ENCODE results near the gene ACOT2. TPM values are rescaled to one million over a fixed set of nuclear protein-coding genes. Genes with fewer than 3 reads are reported as not detected.
"Not testable (repeated sequence)": the region's sequence is repeated elsewhere in the genome, so short reads cannot be mapped to it uniquely, and the experiment has no call there.

ACOT2 gene
- polyA plus RNA-seq, 1 of the 3 experiments (the other 2 are of a cell fraction): 46.7 TPM

DNA sequence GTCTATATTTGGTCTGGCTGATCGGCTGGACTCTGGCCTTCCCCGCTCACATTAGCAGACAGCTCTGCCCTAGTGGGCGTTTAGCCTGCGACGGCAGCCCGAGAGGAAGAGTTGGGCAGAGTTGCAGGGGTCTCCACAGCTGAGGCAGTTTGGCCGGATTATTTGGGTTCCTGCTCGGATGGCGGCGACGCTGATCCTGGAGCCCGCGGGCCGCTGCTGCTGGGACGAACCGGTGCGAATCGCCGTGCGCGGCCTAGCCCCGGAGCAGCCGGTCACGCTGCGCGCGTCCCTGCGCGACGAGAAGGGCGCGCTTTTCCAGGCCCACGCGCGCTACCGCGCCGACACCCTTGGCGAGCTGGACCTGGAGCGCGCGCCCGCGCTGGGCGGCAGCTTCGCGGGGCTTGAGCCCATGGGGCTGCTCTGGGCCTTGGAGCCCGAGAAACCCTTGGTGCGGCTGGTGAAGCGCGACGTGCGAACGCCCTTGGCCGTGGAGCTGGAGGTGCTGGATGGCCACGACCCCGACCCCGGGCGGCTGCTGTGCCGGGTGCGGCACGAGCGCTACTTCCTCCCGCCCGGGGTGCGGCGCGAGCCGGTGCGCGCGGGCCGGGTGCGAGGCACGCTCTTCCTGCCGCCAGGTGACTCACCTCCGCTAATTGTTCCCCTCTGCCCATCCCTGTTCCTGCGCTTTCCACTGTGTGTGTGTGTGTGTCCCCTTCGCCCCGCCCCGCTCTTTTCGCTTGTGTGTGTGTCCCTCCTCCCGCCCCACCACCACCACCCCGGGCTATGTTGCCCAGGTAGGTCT is 31.6 kb upstream of the ACOT2 start:
- DNase-seq; H3K27me3 ChIP-seq (ENCODE audit: insufficient read depth); H4K20me1 ChIP-seq (ENCODE audit: insufficient read depth); H3K4me2 ChIP-seq; H3K79me2 ChIP-seq (ENCODE audit: insufficient read depth); H3K4me1 ChIP-seq (ENCODE audit: control insufficient read depth in 1 of 2, insufficient read depth in 2 of 2, low read depth in 1 of 2, low read length in 1 of 2); CTCF ChIA-PET; H3K4me3 ChIP-seq (ENCODE audit: low read depth in 2 of 2, low read length in 1 of 2); H3K27ac ChIP-seq (ENCODE audit: low read depth in 2 of 2, low read length in 1 of 2); POLR2A ChIA-PET; H3K9me3 ChIP-seq; H2AFZ ChIP-seq (ENCODE audit: low read depth); H3K9ac ChIP-seq; H3F3A ChIP-seq (replicated peaks; ENCODE audit: insufficient read depth); H3K36me3 ChIP-seq (replicated peaks in 1 of 2; ENCODE audit: control insufficient read depth in 1 of 2, insufficient read depth in 2 of 2, low read length in 1 of 2); H3K9me2 ChIP-seq: not testable (repeated sequence)
- WGBS (ENCODE audit: low lambda C conversion rate): no CpG with 5 or more reads among the region's 84 CpGs

DNA sequence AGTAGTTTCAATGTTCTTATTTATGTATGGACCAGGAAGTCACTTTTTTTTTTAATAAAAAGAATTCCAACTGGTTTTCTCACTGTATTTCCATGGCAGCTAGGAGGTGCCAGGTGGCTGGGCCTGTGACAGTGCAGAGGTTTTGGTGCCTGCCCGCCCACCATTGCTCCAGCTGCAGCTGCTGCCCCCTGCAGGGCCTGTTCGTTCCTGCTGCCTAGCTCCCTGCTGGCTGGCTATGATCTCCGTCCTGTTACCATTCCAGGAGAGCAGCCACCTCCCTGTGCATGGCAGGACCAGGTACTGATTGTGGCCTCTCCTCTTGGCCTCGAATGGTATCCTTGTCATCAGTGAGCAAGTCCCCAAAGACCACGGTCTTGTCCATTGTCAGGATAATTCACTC is 30.0 kb upstream of the ACOT2 start:
- H4K20me1 ChIP-seq (ENCODE audit: insufficient read depth); H3F3A ChIP-seq (replicated peaks; ENCODE audit: insufficient read depth); CTCF ChIA-PET: not testable (repeated sequence)

DNA sequence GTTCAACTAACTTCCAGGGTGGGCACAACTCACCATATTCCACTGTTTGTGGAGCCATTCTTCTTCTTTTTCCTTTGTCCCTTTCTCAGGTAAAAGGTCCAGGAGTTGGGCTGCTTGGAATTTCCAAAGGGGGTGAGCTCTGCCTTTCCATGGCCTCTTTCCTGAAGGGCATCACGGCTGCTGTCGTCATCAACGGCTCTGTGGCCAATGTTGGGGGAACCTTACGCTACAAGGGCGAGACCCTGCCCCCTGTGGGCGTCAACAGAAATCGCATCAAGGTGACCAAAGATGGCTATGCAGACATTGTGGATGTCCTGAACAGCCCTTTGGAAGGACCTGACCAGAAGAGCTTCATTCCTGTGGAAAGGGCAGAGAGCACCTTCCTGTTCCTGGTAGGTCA is 26.1 kb upstream of the ACOT2 start:
- CTCF ChIA-PET; H3K79me2 ChIP-seq (ENCODE audit: insufficient read depth); H3K9me3 ChIP-seq; H4K20me1 ChIP-seq (ENCODE audit: insufficient read depth); H2AFZ ChIP-seq (ENCODE audit: low read depth); DNase-seq; H3K36me3 ChIP-seq (replicated peaks in 1 of 2; ENCODE audit: control insufficient read depth in 1 of 2, insufficient read depth in 2 of 2, low read length in 1 of 2); H3K27me3 ChIP-seq (ENCODE audit: insufficient read depth); POLR2A ChIA-PET; H3K4me3 ChIP-seq (ENCODE audit: low read depth in 2 of 2, low read length in 1 of 2); H3K4me2 ChIP-seq; H3K4me1 ChIP-seq (ENCODE audit: control insufficient read depth in 1 of 2, insufficient read depth in 2 of 2, low read depth in 1 of 2, low read length in 1 of 2); H3K27ac ChIP-seq (ENCODE audit: low read depth in 2 of 2, low read length in 1 of 2); H3F3A ChIP-seq (replicated peaks; ENCODE audit: insufficient read depth); H3K9me2 ChIP-seq; H3K9ac ChIP-seq: not testable (repeated sequence)
- no CpG with 5 or more reads among the region's 7 CpGs for WGBS (ENCODE audit: low lambda C conversion rate)

More for the DNA sequence above, 30.0 kb upstream of the ACOT2 start:
- H3K4me1 ChIP-seq (ENCODE audit: control insufficient read depth in 1 of 2, insufficient read depth in 2 of 2, low read depth in 1 of 2, low read length in 1 of 2); H3K9ac ChIP-seq; H3K79me2 ChIP-seq (ENCODE audit: insufficient read depth); POLR2A ChIA-PET; H3K9me2 ChIP-seq; H2AFZ ChIP-seq (ENCODE audit: low read depth); H3K36me3 ChIP-seq (replicated peaks in 1 of 2; ENCODE audit: control insufficient read depth in 1 of 2, insufficient read depth in 2 of 2, low read length in 1 of 2); DNase-seq; H3K9me3 ChIP-seq; H3K27me3 ChIP-seq (ENCODE audit: insufficient read depth); H3K27ac ChIP-seq (ENCODE audit: low read depth in 2 of 2, low read length in 1 of 2); H3K4me3 ChIP-seq (ENCODE audit: low read depth in 2 of 2, low read length in 1 of 2); H3K4me2 ChIP-seq: not testable (repeated sequence)
- WGBS (ENCODE audit: low lambda C conversion rate): no CpG with 5 or more reads among the region's 5 CpGs

DNA sequence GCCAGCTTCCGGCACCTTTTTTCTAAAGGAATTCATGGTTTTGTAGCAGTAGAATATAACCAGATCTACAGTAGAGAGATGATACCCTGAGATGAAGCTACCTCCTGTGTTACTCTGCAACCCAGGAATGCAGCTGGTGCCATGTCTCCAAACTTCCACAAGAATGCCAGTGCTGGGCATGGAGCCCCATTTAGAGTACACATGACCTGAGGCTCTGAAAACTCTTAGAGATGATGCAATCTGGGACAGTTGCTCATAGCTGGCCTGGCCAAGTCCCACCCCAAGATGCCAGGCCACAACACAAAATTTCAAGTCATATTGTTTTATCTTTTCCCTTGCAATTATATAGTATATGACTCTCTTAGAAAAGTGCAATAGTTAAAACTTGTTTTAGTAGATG is 23.7 kb upstream of the ACOT2 start:
- POLR2A ChIA-PET; H3K9me2 ChIP-seq; H3K4me2 ChIP-seq; H3K4me3 ChIP-seq (ENCODE audit: low read depth in 2 of 2, low read length in 1 of 2); H3K79me2 ChIP-seq (ENCODE audit: insufficient read depth); H4K20me1 ChIP-seq (ENCODE audit: insufficient read depth); CTCF ChIA-PET; H3F3A ChIP-seq (replicated peaks; ENCODE audit: insufficient read depth); H3K36me3 ChIP-seq (replicated peaks in 1 of 2; ENCODE audit: control insufficient read depth in 1 of 2, insufficient read depth in 2 of 2, low read length in 1 of 2); H3K4me1 ChIP-seq (ENCODE audit: control insufficient read depth in 1 of 2, insufficient read depth in 2 of 2, low read depth in 1 of 2, low read length in 1 of 2); H2AFZ ChIP-seq (ENCODE audit: low read depth); H3K9me3 ChIP-seq; DNase-seq; H3K27me3 ChIP-seq (ENCODE audit: insufficient read depth); H3K9ac ChIP-seq; H3K27ac ChIP-seq (ENCODE audit: low read depth in 2 of 2, low read length in 1 of 2): not testable (repeated sequence)
- WGBS (ENCODE audit: low lambda C conversion rate): no CpG with 5 or more reads among the region's 1 CpG

DNA sequence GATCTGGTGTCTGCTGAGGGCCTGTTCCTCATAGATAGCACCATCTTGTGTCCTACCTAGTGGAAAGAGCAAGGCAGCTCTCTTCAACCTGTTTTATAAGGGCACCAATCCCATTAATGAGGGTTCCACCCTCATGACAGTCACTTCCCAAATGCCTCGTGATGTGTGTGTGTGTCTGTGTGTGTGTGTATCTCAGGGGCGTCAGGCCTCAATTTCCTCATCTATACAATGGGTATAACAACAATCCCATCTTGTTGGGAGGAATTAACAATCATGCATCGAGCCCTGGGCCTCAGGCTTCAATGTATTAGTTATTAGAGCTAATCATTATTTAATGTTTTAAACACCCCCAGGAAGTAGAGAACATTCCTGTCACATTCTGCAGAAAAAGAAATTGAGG is 19.9 kb upstream of the ACOT2 start:
- H3K9me2 ChIP-seq; H3K9ac ChIP-seq; H3F3A ChIP-seq (replicated peaks; ENCODE audit: insufficient read depth); POLR2A ChIA-PET; H2AFZ ChIP-seq (ENCODE audit: low read depth); DNase-seq; H3K4me2 ChIP-seq; CTCF ChIA-PET; H3K4me3 ChIP-seq (ENCODE audit: low read depth in 2 of 2, low read length in 1 of 2); H3K9me3 ChIP-seq; H3K79me2 ChIP-seq (ENCODE audit: insufficient read depth); H3K4me1 ChIP-seq (ENCODE audit: control insufficient read depth in 1 of 2, insufficient read depth in 2 of 2, low read depth in 1 of 2, low read length in 1 of 2); H4K20me1 ChIP-seq (ENCODE audit: insufficient read depth); H3K27ac ChIP-seq (ENCODE audit: low read depth in 2 of 2, low read length in 1 of 2); H3K36me3 ChIP-seq (replicated peaks in 1 of 2; ENCODE audit: control insufficient read depth in 1 of 2, insufficient read depth in 2 of 2, low read length in 1 of 2); H3K27me3 ChIP-seq (ENCODE audit: insufficient read depth): not testable (repeated sequence)
- no CpG with 5 or more reads among the region's 3 CpGs for WGBS (ENCODE audit: low lambda C conversion rate)

DNA sequence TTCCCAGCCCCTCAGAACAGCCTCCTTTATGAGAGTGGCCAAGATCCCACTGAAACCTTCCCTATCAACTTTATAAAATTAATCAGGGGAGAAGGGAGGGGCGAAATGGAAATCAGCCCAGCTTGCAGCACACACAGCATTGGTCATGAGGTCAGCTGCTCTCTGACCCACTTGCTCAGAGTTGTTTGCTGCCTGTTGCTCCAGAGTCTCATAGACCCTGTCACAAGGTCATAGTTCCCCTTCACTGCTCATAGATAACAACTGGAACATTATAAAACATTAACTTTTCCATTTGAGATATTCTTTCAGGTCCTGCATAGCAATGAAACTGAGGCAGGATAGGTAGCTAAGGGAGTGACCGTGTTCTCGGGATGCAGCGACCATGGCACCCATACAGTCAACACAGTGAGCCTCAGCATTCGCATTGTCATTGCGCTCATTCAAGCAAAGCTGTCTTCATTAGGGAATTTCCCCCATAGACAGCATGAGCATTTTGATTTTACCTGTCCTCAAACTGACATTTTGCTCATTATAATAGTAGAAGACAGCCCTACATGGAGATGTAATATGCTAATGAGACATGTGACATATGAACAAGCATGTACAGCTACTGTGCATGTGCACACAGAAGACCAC is 19.0 kb upstream of the ACOT2 start:
- H3F3A ChIP-seq (replicated peaks; ENCODE audit: insufficient read depth); H3K79me2 ChIP-seq (ENCODE audit: insufficient read depth); DNase-seq; H4K20me1 ChIP-seq (ENCODE audit: insufficient read depth); H3K27me3 ChIP-seq (ENCODE audit: insufficient read depth); H2AFZ ChIP-seq (ENCODE audit: low read depth); H3K36me3 ChIP-seq (replicated peaks in 1 of 2; ENCODE audit: control insufficient read depth in 1 of 2, insufficient read depth in 2 of 2, low read length in 1 of 2); H3K27ac ChIP-seq (ENCODE audit: low read depth in 2 of 2, low read length in 1 of 2); H3K4me1 ChIP-seq (ENCODE audit: control insufficient read depth in 1 of 2, insufficient read depth in 2 of 2, low read depth in 1 of 2, low read length in 1 of 2); H3K9me3 ChIP-seq; H3K9ac ChIP-seq; H3K4me2 ChIP-seq; H3K4me3 ChIP-seq (ENCODE audit: low read depth in 2 of 2, low read length in 1 of 2); POLR2A ChIA-PET; CTCF ChIA-PET; H3K9me2 ChIP-seq: not testable (repeated sequence)
- no CpG with 5 or more reads among the region's 6 CpGs for WGBS (ENCODE audit: low lambda C conversion rate)

Data from SK-N-SH (cell line).